Measurements from ENCODE around the gene TRAF2. TPM values are rescaled to one million over a fixed set of nuclear protein-coding genes. Genes with fewer than 3 reads are reported as not detected.

Gene TRAF2
- total and polyA plus RNA-seq, 9 of the 15 experiments (the other 6 are each of a cell fraction or from before 2014, with no cell fraction given): 0.24 to 45.2 (median 18.0) TPM

DNA sequence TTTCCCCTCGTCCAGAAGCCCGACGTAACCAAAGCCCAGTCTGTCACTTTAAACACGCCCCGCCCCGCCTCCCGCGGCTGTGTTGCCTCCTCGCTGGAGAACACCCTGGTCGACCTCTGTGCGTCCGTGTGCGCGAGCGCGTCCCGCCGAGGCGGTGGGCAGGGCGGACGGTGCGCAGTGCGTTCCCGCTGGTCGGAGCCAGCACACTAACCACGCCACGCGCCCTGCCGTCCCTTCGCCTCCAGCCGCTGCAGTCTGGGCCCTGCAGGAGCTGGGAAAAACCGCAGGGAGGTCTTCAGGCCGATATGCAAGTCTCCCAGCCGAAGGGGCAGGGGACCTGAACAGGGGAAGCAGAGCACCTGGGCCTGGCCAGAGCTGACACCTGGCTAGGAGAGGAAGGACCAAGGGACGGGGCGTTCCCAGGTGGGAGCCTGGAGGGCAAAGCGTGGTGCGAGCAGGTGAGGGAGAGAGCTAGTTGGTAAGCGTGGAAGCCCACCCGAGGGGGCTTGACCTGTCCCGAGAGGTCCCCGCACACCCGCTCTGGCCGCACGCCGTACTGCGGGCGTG is 38.4 kb upstream of the TRAF2 start (continued):
- TF ChIP-seq, protein P1, sequence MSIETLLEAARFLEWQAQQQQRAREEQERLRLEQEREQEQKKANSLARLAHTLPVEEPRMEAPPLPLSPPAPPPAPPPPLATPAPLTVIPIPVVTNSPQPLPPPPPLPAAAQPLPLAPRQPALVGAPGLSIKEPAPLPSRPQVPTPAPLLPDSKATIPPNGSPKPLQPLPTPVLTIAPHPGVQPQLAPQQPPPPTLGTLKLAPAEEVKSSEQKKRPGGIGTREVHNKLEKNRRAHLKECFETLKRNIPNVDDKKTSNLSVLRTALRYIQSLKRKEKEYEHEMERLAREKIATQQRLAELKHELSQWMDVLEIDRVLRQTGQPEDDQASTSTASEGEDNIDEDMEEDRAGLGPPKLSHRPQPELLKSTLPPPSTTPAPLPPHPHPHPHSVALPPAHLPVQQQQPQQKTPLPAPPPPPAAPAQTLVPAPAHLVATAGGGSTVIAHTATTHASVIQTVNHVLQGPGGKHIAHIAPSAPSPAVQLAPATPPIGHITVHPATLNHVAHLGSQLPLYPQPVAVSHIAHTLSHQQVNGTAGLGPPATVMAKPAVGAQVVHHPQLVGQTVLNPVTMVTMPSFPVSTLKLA (conservative IDR thresholded peaks at IDR 0.05): peak; percentile 68 to 81; a peak in 2 of 4 replicates
- TF ChIP-seq SAFB (IDR thresholded peaks at IDR 0.05; ENCODE audit: borderline replicate concordance, low read depth, low read length): 0 out of 2 replicates have a peak, but pooled peaks have one; percentile 45
- TF ChIP-seq TCF3 (CRISPR knock-in tag; IDR thresholded peaks at IDR 0.05): 0 out of 2 replicates have a peak, but pooled peaks have one; percentile 5
- no peak for TF ChIP-seq SMAD1 (IDR thresholded peaks at IDR 0.05; ENCODE audit: low read depth, low read length, partially characterized antibody)
- peak; percentile 61 for TF ChIP-seq L3MBTL2 (IDR thresholded peaks at IDR 0.05)
- TF ChIP-seq, protein P2, sequence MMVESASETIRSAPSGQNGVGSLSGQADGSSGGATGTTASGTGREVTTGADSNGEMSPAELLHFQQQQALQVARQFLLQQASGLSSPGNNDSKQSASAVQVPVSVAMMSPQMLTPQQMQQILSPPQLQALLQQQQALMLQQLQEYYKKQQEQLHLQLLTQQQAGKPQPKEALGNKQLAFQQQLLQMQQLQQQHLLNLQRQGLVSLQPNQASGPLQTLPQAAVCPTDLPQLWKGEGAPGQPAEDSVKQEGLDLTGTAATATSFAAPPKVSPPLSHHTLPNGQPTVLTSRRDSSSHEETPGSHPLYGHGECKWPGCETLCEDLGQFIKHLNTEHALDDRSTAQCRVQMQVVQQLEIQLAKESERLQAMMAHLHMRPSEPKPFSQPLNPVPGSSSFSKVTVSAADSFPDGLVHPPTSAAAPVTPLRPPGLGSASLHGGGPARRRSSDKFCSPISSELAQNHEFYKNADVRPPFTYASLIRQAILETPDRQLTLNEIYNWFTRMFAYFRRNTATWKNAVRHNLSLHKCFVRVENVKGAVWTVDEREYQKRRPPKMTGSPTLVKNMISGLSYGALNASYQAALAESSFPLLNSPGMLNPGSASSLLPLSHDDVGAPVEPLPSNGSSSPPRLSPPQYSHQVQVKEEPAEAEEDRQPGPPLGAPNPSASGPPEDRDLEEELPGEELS (CRISPR knock-in tag; IDR thresholded peaks at IDR 0.05; ENCODE audit: borderline replicate concordance): peak; percentile 76; the same call in 1 of the 2 replicates
- TF ChIP-seq ZFP36 (IDR thresholded peaks at IDR 0.05; ENCODE audit: low read depth, low read length, partially characterized antibody): peak; percentile 65
- peak; percentile 59; the same call in 1 of the 2 replicates for TF ChIP-seq POLR2AphosphoS2 (IDR thresholded peaks at IDR 0.05; ENCODE audit: low read length)
- TF ChIP-seq ZFPM2 (CRISPR knock-in tag; IDR thresholded peaks at IDR 0.05): no peak
- peak; percentile 50; the same call in 1 of the 2 replicates for TF ChIP-seq ZBTB17 (CRISPR knock-in tag; IDR thresholded peaks at IDR 0.05)
- peak; percentile 51 for TF ChIP-seq MEIS2 (IDR thresholded peaks at IDR 0.05; ENCODE audit: partially characterized antibody)
- TF ChIP-seq KLF13 (tag; IDR thresholded peaks at IDR 0.05; ENCODE audit: borderline replicate concordance, low read depth): no peak; the same call in 1 of the 2 replicates
- TF ChIP-seq, protein P3, sequence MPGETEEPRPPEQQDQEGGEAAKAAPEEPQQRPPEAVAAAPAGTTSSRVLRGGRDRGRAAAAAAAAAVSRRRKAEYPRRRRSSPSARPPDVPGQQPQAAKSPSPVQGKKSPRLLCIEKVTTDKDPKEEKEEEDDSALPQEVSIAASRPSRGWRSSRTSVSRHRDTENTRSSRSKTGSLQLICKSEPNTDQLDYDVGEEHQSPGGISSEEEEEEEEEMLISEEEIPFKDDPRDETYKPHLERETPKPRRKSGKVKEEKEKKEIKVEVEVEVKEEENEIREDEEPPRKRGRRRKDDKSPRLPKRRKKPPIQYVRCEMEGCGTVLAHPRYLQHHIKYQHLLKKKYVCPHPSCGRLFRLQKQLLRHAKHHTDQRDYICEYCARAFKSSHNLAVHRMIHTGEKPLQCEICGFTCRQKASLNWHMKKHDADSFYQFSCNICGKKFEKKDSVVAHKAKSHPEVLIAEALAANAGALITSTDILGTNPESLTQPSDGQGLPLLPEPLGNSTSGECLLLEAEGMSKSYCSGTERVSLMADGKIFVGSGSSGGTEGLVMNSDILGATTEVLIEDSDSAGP (CRISPR knock-in tag; IDR thresholded peaks at IDR 0.05): peak; percentile 93
- TF ChIP-seq PCBP2 (IDR thresholded peaks at IDR 0.05; ENCODE audit: low read depth, low read length, poor library complexity, severe bottlenecking): no peak
- TF ChIP-seq, protein P4, sequence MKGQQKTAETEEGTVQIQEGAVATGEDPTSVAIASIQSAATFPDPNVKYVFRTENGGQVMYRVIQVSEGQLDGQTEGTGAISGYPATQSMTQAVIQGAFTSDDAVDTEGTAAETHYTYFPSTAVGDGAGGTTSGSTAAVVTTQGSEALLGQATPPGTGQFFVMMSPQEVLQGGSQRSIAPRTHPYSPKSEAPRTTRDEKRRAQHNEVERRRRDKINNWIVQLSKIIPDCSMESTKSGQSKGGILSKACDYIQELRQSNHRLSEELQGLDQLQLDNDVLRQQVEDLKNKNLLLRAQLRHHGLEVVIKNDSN (CRISPR knock-in tag; IDR thresholded peaks at IDR 0.05): no peak
- 0 out of 2 replicates have a peak, but pooled peaks have one; percentile 32 for TF ChIP-seq NR4A1 (CRISPR knock-in tag; IDR thresholded peaks at IDR 0.05)
- 0 out of 2 replicates have a peak, but pooled peaks have one; percentile 18 for TF ChIP-seq NR4A1 (tag; IDR thresholded peaks at IDR 0.05)
- TF ChIP-seq, protein P5, sequence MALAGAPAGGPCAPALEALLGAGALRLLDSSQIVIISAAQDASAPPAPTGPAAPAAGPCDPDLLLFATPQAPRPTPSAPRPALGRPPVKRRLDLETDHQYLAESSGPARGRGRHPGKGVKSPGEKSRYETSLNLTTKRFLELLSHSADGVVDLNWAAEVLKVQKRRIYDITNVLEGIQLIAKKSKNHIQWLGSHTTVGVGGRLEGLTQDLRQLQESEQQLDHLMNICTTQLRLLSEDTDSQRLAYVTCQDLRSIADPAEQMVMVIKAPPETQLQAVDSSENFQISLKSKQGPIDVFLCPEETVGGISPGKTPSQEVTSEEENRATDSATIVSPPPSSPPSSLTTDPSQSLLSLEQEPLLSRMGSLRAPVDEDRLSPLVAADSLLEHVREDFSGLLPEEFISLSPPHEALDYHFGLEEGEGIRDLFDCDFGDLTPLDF (CRISPR knock-in tag; IDR thresholded peaks at IDR 0.05): 0 out of 2 replicates have a peak, but pooled peaks have one; percentile 43
- TF ChIP-seq SRF (CRISPR knock-in tag; IDR thresholded peaks at IDR 0.05): peak; percentile 13 to 40; a peak in 1 of 4 replicates
- peak; percentile 90 for TF ChIP-seq CXXC5 (CRISPR knock-in tag; IDR thresholded peaks at IDR 0.05)
